ENCODE data around the gene PTX3. TPM values are rescaled to one million over a fixed set of nuclear protein-coding genes. Genes with fewer than 3 reads are reported as not detected.

PTX3 gene
- total RNA-seq, 1 experiment from 2014 or later, result 2.1 TPM

GRCh38 chr3:157460253-157460652, 23.6 kb downstream of the PTX3 start:
- Histone ChIP-seq H3K4me3 (ENCODE audit: low read depth in 2 of 2, low read length in 2 of 2) (no peak overlapping the region), H3K4me1 (ENCODE audit: control insufficient read depth, insufficient read depth, low read length) (no peaks in the 10 kb centered on the region), H3K27ac (ENCODE audit: low read length) (no peak overlapping the region), H3K9me3 (ENCODE audit: control insufficient read depth, insufficient read depth, low read depth, low read length) (no peaks in the 10 kb centered on the region), H3K27me3 (ENCODE audit: control insufficient read depth, insufficient read depth, low read length) (no peaks in the 10 kb centered on the region), H3K36me3 (ENCODE audit: control insufficient read depth, insufficient read depth, low read length) (no peaks in the 10 kb centered on the region)
- ChIA-PET POLR2A (no interaction called here), CTCF (no interaction called here)
- TF ChIP-seq POLR2AphosphoS5 (IDR thresholded peaks at IDR 0.05; ENCODE audit: low read depth, low read length) (no peak), REST (IDR thresholded peaks at IDR 0.05; ENCODE audit: insufficient read depth in 1 of 2, low read depth in 2 of 2, low read length in 1 of 2) (no peak), CTCF (IDR thresholded peaks at IDR 0.05) (no peak), TCF7L2 (IDR thresholded peaks at IDR 0.05; ENCODE audit: low read depth, low read length) (no peak), SIN3A (IDR thresholded peaks at IDR 0.05; ENCODE audit: borderline replicate concordance, insufficient read depth, low read depth, low read length) (no peak)
- in situ Hi-C loops (cut with HindIII; ENCODE audit: low pct_unique_long_range_greater_than_20kb, low sequenced_read_pairs), result no loop called here
- ATAC-seq, result no peak
- BruUV-seq (replicated peaks), result no TSS peak
- intact Hi-C loops (cut with micrococcal nuclease; ENCODE audit: unreplicated experiment), result no loop called here
- DNase-seq (ENCODE audit: low read depth, low spot score), result no peak

GRCh38 chr3:157463816-157464215, 27.2 kb downstream of the PTX3 start:
- ChIA-PET POLR2A (no interaction called here), CTCF (no interaction called here)
- Histone ChIP-seq H3K27ac (ENCODE audit: low read length) (no peak overlapping the region), H3K4me3 (ENCODE audit: low read depth in 2 of 2, low read length in 2 of 2) (no peak overlapping the region), H3K27me3 (ENCODE audit: control insufficient read depth, insufficient read depth, low read length) (no peaks in the 10 kb centered on the region), H3K9me3 (ENCODE audit: control insufficient read depth, insufficient read depth, low read depth, low read length) (no peaks in the 10 kb centered on the region), H3K36me3 (ENCODE audit: control insufficient read depth, insufficient read depth, low read length) (no peaks in the 10 kb centered on the region), H3K4me1 (ENCODE audit: control insufficient read depth, insufficient read depth, low read length) (no peaks in the 10 kb centered on the region)
- ATAC-seq (no peak), DNase-seq (ENCODE audit: low read depth, low spot score) (no peak)
- intact Hi-C loops (cut with micrococcal nuclease; ENCODE audit: unreplicated experiment), result no loop called here
- in situ Hi-C loops (cut with HindIII; ENCODE audit: low pct_unique_long_range_greater_than_20kb, low sequenced_read_pairs), result no loop called here
- no TSS peak for BruUV-seq (replicated peaks)
- TF ChIP-seq POLR2AphosphoS5 (IDR thresholded peaks at IDR 0.05; ENCODE audit: low read depth, low read length) (no peak), REST (IDR thresholded peaks at IDR 0.05; ENCODE audit: insufficient read depth in 1 of 2, low read depth in 2 of 2, low read length in 1 of 2) (no peak), TCF7L2 (IDR thresholded peaks at IDR 0.05; ENCODE audit: low read depth, low read length) (no peak), SIN3A (IDR thresholded peaks at IDR 0.05; ENCODE audit: borderline replicate concordance, insufficient read depth, low read depth, low read length) (no peak), CTCF (IDR thresholded peaks at IDR 0.05) (no peak)

Data from Panc1 (cell line).